Measurements from ENCODE around the gene MUC22.

MUC22 gene

DNA sequence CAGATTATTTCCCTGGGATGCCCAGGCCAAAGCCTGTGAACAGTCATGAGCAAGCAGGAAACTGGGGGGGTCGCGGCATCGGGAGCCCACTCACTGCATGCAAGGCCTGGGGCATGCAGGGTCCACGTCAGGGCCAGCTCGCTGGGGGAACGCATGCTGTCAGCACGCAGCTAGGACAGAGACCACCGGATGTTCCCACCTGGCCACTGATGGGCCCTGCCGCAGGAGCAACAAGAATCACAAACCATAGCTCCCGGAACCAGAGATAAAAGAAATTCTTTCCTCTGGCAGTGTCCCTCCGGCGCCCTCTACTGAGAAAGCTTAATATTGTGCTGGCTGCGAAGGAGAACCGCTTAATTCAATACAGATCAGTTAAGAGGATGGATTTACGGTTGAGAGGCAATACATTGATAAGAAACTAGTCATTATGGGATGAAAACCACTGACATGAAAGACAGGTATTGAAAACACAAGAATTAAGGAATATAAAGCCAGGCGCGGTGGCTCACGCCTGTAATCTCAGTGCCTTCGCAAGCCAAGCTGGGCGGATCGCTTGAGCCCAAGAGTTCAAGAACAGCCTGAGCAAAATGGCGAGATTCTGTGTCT lies 69.5 kb downstream of the MUC22 start:
- peak; percentile 35 for DNase-seq (ENCODE audit: low read depth)

GRCh38 chr6:31081872-31082271 lies 71.6 kb downstream of the MUC22 start:
- no peak for DNase-seq (ENCODE audit: low read depth)

DNA sequence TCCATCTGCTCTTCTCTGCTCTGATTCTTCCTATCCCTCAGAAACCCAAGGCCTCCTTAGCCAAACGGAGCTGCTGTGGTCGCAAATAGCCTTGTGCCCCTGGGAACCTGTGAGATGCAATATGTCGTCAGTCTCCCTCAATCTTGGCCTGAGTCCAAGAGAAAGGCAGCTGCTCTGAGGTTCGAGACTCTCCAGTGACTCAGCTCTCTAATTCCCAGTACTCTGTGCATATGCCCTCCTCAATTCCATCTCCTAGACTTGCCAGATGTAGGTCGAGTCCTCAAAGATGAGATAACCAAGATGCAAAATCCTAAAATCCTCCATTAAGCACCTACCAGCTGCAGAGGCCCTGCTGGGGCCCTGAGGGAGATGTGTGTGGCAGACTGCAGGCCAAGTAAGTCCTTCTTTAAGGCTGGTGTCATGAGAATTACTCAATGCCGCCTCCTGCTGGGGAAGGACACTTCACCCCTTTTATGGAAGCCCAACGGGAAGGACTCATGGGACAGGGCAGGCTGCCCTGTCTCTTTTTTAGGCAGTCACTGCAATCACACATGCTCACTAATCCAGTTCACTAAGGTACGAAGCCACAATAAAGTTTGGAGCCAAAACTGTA lies 73.6 kb downstream of the MUC22 start:
- DNase-seq (ENCODE audit: low read depth) = no peak
